Caco-2 (cell line): ENCODE data around the gene TEX13D. TPM values are rescaled to one million over a fixed set of nuclear protein-coding genes. Genes with fewer than 3 reads are reported as not detected.

Experiments
- BruUV-seq: library from RNA; stranded (reverse); fragments of 400-500 nt; replicated peaks from 2 replicates; lab custom pipeline; 2021; lab: Mats Ljungman, UMichigan
- CTCF ChIA-PET: fragments of 300-600 bp; sonication (Branson Sonifier 250); formaldehyde crosslinking; loops from one replicate; lab custom pipeline; 2022; ENCODE audit warnings: antibody characterized with exemption; lab: Charles Lee
- POLR2A ChIA-PET: fragments of 300-600 bp; sonication (Branson Sonifier 250); formaldehyde crosslinking; loops from one replicate; lab custom pipeline; 2022; ENCODE audit warnings: antibody characterized with exemption; lab: Charles Lee
- DNase-seq, 2 experiments: peaks; one replicate each; pipeline versions ENCODE4 v3.0.0 to v3.0.0-alpha.2; 2020 to 2022
- H3K27me3 ChIP-seq: replicated peaks from 2 replicates; pipeline ENCODE4 v1.6.0; 2011; ENCODE audit warnings: low read length; ENCODE audit not compliant: control insufficient read depth, insufficient read depth
- H3K36me3 ChIP-seq: 2 replicates; pipeline ENCODE4 v1.5.1; 2011; ENCODE audit warnings: low read length; ENCODE audit not compliant: control insufficient read depth, insufficient read depth
- H3K4me1 ChIP-seq: fragments of 250-450 bp; sonication (Bioruptor Pico); 2 replicates; pipeline ENCODE4 v1.5.1; 2020; ENCODE audit warnings: mild to moderate bottlenecking
- H3K4me3 ChIP-seq: 2 replicates; pipeline ENCODE4 v1.5.1; 2011; ENCODE audit warnings: low read depth, mild to moderate bottlenecking, control low read depth, low read length
- H3K9me3 ChIP-seq: fragments of 250-450 bp; sonication (Bioruptor Pico); 2 replicates; pipeline ENCODE4 v1.5.1; 2020; ENCODE audit warnings: mild to moderate bottlenecking, moderate library complexity
- H3K27ac Mint-ChIP-seq: one replicate; pipeline ENCODE4 v1.8.0; 2022; ENCODE audit warnings: mixed read lengths; ENCODE audit not compliant: unreplicated experiment
- H3K27me3 Mint-ChIP-seq: one replicate; pipeline ENCODE4 v1.8.0; 2022; ENCODE audit warnings: mixed read lengths; ENCODE audit not compliant: insufficient read depth, unreplicated experiment
- H3K36me3 Mint-ChIP-seq: one replicate; pipeline ENCODE4 v1.8.0; 2022; ENCODE audit warnings: mild to moderate bottlenecking, mixed read lengths; ENCODE audit not compliant: insufficient read depth, unreplicated experiment
- H3K4me1 Mint-ChIP-seq: one replicate; pipeline ENCODE4 v1.8.0; 2022; ENCODE audit warnings: low read depth, mixed read lengths; ENCODE audit not compliant: unreplicated experiment
- H3K4me3 Mint-ChIP-seq: one replicate; pipeline ENCODE4 v1.8.0; 2022; ENCODE audit warnings: mild to moderate bottlenecking, moderate library complexity, mixed read lengths; ENCODE audit not compliant: unreplicated experiment
- H3K9me3 Mint-ChIP-seq: one replicate; pipeline ENCODE4 v1.8.0; 2022; ENCODE audit warnings: mixed read lengths; ENCODE audit not compliant: unreplicated experiment
- intact Hi-C: fragments of 100-400 bp; cut with micrococcal nuclease; formaldehyde crosslinking; loops from one replicate; pipeline ENCODE4 v1.10.0; 2022; ENCODE audit not compliant: unreplicated experiment
- total RNA-seq: library from RNA; stranded (reverse); gene quantifications from 2 replicates; pipeline ENCODE4 v1.2.3, GENCODE V29; 2022
- TF ChIP-seq, protein P1 (sequence below), 2 experiments: fragments of 200-600 bp in 1 of 2; IDR thresholded peaks; 1 replicate in 1 of 2; 2 replicates in 1 of 2; pipeline versions ENCODE4 v1.5.1 to v1.8.0; 2011 to 2022; ENCODE audit warnings: antibody characterized with exemption in 1 of 2, control low read depth in 1 of 2, inconsistent platforms in 1 of 2, low read depth in 1 of 2, low read length in 1 of 2, mild to moderate bottlenecking in 1 of 2, moderate library complexity in 1 of 2; ENCODE audit not compliant: insufficient read depth in 1 of 2, severe bottlenecking in 1 of 2, unreplicated experiment in 1 of 2

The TEX13D gene
- total RNA-seq, 1 experiment from 2014 or later, result not detected

- Histone ChIP-seq H3K9me3 (no peaks in the 10 kb centered on the region), H3K27me3 (no peaks in the 10 kb centered on the region), H3K4me1 (no peaks in the 10 kb centered on the region), H3K4me3 (no peak within 1 kb of the TSS), H3K36me3 (no peaks in the 10 kb centered on the region)
- ChIA-PET POLR2A (no interaction called here), CTCF (no interaction called here)
- TF ChIP-seq, protein P1, sequence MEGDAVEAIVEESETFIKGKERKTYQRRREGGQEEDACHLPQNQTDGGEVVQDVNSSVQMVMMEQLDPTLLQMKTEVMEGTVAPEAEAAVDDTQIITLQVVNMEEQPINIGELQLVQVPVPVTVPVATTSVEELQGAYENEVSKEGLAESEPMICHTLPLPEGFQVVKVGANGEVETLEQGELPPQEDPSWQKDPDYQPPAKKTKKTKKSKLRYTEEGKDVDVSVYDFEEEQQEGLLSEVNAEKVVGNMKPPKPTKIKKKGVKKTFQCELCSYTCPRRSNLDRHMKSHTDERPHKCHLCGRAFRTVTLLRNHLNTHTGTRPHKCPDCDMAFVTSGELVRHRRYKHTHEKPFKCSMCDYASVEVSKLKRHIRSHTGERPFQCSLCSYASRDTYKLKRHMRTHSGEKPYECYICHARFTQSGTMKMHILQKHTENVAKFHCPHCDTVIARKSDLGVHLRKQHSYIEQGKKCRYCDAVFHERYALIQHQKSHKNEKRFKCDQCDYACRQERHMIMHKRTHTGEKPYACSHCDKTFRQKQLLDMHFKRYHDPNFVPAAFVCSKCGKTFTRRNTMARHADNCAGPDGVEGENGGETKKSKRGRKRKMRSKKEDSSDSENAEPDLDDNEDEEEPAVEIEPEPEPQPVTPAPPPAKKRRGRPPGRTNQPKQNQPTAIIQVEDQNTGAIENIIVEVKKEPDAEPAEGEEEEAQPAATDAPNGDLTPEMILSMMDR (IDR thresholded peaks at IDR 0.05; ENCODE audit: insufficient read depth in 1 of 2, low read depth in 1 of 2, low read length in 1 of 2, severe bottlenecking in 1 of 2, unreplicated experiment in 1 of 2), result no peak
- DNase-seq, result no peak
- Mint-ChIP-seq H3K27ac (no peak within 1 kb of the TSS), H3K27me3 (no peaks in the 10 kb centered on the region), H3K36me3 (no peaks in the 10 kb centered on the region), H3K9me3 (no peaks in the 10 kb centered on the region), H3K4me3 (no peak within 1 kb of the TSS), H3K4me1 (no peaks in the 10 kb centered on the region)
- BruUV-seq, result no TSS peak
- intact Hi-C loops, result loop anchor here (10.0 kb wide), 1 partner anchor 131 kb away; no protein-coding TSS in a partner anchor
These were observed 13.8 kb downstream of the TEX13D start, which contains the start of gene SH2D1A for GRCh38 chrX:124346117-124346876. SH2D1A (plus strand) TSS chrX:124346563; CDS start chrX:124346643, 80 bp downstream.

- intact Hi-C loops, result loop anchor here (10.0 kb wide), 1 partner anchor 132 kb away; no protein-coding TSS in a partner anchor
- ChIA-PET POLR2A (no interaction called here), CTCF (no interaction called here)
- Mint-ChIP-seq H3K36me3 (no peaks in the 10 kb centered on the region), H3K4me3 (no peak overlapping the region), H3K9me3 (no peaks in the 10 kb centered on the region), H3K4me1 (no peaks in the 10 kb centered on the region), H3K27ac (no peak overlapping the region), H3K27me3 (no peaks in the 10 kb centered on the region)
- no peaks in the 10 kb centered on the region for H3K36me3 ChIP-seq
- DNase-seq, result no peak
- H3K9me3 ChIP-seq, result no peaks in the 10 kb centered on the region
- BruUV-seq, result no TSS peak
- TF ChIP-seq, protein P1 (IDR thresholded peaks at IDR 0.05; ENCODE audit: insufficient read depth in 1 of 2, low read depth in 1 of 2, low read length in 1 of 2, severe bottlenecking in 1 of 2, unreplicated experiment in 1 of 2), result no peak
- no peaks in the 10 kb centered on the region for H3K4me1 ChIP-seq
- no peak overlapping the region for H3K4me3 ChIP-seq
- H3K27me3 ChIP-seq, result no peaks in the 10 kb centered on the region
These were observed 14.4 kb downstream of the TEX13D start for GRCh38 chrX:124346877-124347241.

GRCh38 chrX:124347242-124347641 lies 14.8 kb downstream of the TEX13D start:
- intact Hi-C loops, result loop anchor here (10.0 kb wide), 1 partner anchor 132 kb away; no protein-coding TSS in a partner anchor
- H3K4me3 Mint-ChIP-seq, result no peak overlapping the region
- H3K36me3 Mint-ChIP-seq, result no peaks in the 10 kb centered on the region
- BruUV-seq, result no TSS peak
- H3K27me3 ChIP-seq, result no peaks in the 10 kb centered on the region
- no peaks in the 10 kb centered on the region for H3K4me1 ChIP-seq
- no peaks in the 10 kb centered on the region for H3K9me3 ChIP-seq
- ChIA-PET CTCF (no interaction called here), POLR2A (no interaction called here)
- H3K9me3 Mint-ChIP-seq, result no peaks in the 10 kb centered on the region
- no peaks in the 10 kb centered on the region for H3K36me3 ChIP-seq
- H3K4me1 Mint-ChIP-seq, result no peaks in the 10 kb centered on the region
- DNase-seq, result no peak
- TF ChIP-seq, protein P1 (IDR thresholded peaks at IDR 0.05; ENCODE audit: insufficient read depth in 1 of 2, low read depth in 1 of 2, low read length in 1 of 2, severe bottlenecking in 1 of 2, unreplicated experiment in 1 of 2), result no peak
- H3K27me3 Mint-ChIP-seq, result no peaks in the 10 kb centered on the region
- no peak overlapping the region for H3K4me3 ChIP-seq
- no peak overlapping the region for H3K27ac Mint-ChIP-seq
